ENCODE data around the gene ZSWIM8.
"Not testable (repeated sequence)": the region's sequence is repeated elsewhere in the genome, so short reads cannot be mapped to it uniquely, and the experiment has no call there.

The ZSWIM8 gene

DNA sequence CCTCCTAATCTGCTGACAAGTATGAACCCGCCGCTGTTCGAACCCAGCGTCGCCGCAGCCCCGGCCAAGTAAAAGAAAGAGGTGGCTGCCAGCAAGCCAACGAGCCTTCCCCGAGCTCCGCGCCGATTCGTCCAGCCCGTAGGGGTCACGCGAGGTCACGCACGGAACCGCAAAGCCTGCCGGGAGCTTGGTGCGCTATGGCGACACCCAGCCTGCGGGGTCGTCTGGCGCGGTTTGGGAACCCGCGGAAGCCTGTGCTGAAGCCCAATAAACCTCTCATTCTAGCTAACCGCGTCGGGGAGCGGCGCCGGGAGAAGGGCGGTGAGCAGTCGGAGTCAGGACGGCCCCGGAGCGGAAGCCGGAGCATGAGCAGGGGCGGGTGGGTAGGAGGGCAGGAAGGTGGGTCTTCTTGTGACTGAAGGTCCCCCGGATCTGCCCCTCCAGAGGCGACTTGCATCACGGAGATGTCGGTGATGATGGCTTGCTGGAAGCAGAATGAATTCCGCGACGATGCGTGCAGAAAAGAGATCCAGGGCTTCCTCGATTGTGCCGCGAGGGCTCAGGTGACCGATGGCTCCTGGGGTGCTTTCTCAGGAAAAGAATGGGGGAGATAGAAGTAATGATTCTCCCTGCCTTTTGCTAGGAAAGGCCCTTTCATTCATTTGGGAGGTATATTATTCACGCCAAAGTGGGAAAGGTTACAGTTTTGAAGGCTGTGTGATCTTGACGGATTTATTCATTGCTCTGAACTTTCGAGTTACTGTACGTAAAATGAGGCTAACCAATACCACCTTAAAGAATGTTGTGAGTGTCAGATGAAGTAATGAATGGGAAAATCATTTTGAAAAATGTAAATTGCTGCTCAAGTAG is 3.3 kb upstream of the ZSWIM8 start, which contains the start of gene CHCHD1:
Gene CHCHD1, plus strand, starts transcription at position 170 of the 870 bp plus-strand sequence. Its CDS starts 28 bp downstream, at position 198.
- H3K36me3 ChIP-seq (ENCODE audit: low read depth): peaks cover 43% of the 10 kb centered on the region
- ATAC-seq (ENCODE audit: low read depth): peak; percentile 59
- TF ChIP-seq, protein P1, sequence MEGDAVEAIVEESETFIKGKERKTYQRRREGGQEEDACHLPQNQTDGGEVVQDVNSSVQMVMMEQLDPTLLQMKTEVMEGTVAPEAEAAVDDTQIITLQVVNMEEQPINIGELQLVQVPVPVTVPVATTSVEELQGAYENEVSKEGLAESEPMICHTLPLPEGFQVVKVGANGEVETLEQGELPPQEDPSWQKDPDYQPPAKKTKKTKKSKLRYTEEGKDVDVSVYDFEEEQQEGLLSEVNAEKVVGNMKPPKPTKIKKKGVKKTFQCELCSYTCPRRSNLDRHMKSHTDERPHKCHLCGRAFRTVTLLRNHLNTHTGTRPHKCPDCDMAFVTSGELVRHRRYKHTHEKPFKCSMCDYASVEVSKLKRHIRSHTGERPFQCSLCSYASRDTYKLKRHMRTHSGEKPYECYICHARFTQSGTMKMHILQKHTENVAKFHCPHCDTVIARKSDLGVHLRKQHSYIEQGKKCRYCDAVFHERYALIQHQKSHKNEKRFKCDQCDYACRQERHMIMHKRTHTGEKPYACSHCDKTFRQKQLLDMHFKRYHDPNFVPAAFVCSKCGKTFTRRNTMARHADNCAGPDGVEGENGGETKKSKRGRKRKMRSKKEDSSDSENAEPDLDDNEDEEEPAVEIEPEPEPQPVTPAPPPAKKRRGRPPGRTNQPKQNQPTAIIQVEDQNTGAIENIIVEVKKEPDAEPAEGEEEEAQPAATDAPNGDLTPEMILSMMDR (IDR thresholded peaks at IDR 0.05; ENCODE audit: poor library complexity, severe bottlenecking): no peak
- peak within 1 kb of the TSS; percentile 73 for H3K4me3 ChIP-seq (ENCODE audit: severe bottlenecking)
- H3K4me1 ChIP-seq (ENCODE audit: insufficient read depth, poor library complexity, severe bottlenecking): peaks cover 8% of the 10 kb centered on the region
- no peaks in the 10 kb centered on the region for H3K27me3 ChIP-seq (ENCODE audit: insufficient read depth, poor library complexity, severe bottlenecking)
- H3K9me3 ChIP-seq (ENCODE audit: severe bottlenecking): no peaks in the 10 kb centered on the region
- H3K27ac ChIP-seq (ENCODE audit: poor library complexity, severe bottlenecking): peak within 1 kb of the TSS; percentile 62
- peak; percentile 86 for DNase-seq (ENCODE audit: low spot score)

DNA sequence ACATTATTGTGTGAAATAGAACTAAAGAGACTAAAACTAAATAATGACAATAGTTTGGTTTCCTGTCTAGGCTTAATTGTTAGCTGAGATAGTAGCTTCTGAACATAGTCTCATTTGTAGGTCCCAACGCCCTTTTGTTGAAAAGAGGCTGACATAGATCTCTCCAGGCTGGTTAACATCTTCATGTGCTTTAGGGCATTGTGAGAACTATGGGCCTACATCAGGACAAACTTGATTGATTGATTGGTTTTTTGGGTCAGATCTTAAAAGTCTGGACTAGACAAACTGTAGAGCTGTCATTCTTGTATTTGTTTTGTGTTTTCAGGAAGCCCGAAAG is 2.7 kb upstream of the ZSWIM8 start:
- Histone ChIP-seq H3K36me3 (ENCODE audit: low read depth) (peaks cover 37% of the 10 kb centered on the region), H3K27ac (ENCODE audit: poor library complexity, severe bottlenecking) (peak overlapping the region; percentile 62)

DNA sequence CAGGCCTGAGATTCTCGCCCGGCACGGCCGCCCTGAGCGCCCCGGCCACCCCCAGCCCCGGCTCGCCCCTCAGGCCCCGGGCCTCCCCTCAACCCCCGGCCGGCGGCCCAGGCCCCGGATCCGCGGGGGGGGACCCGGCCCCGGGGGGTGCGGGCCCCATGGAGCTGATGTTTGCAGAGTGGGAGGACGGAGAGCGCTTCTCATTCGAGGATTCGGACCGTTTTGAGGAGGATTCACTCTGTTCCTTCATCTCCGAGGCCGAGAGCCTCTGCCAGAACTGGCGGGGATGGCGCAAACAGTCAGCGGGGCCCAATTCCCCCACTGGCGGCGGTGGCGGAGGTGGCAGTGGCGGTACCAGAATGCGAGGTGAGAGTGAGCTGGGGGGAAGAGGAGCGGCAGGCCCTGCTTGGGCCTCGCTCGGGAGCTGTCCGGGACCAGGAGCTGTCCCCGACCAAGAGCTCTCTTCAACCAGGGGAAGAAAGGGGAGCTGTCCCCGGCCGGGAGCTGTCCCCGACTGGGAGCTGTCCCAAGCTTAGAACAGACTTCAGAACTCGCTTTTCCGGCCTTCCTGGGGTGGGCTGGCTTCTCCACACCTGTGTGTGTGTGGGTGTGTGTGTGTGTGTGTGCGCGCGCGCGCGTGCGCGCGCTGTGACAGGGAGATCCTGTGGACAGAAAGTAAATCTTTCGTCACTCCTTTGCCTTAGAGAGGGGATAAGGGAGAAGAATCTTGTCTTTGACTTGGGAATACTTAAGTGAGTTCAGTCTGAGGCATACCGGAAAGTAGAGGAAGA is 510 bp downstream of the ZSWIM8 start:
- ATAC-seq (ENCODE audit: low read depth) (peak; percentile 1; the same call in 1 of the 3 replicates), DNase-seq (ENCODE audit: low spot score) (no peak)
- Histone ChIP-seq H3K36me3 (ENCODE audit: low read depth) (peaks cover 19% of the 10 kb centered on the region), H3K27me3 (ENCODE audit: insufficient read depth, poor library complexity, severe bottlenecking) (no peaks in the 10 kb centered on the region), H3K27ac (ENCODE audit: poor library complexity, severe bottlenecking) (peak overlapping the region; percentile 48), H3K4me1 (ENCODE audit: insufficient read depth, poor library complexity, severe bottlenecking) (peaks cover 4% of the 10 kb centered on the region), H3K4me3 (ENCODE audit: severe bottlenecking) (peak overlapping the region; percentile 45), H3K9me3 (ENCODE audit: severe bottlenecking) (no peaks in the 10 kb centered on the region)
- TF ChIP-seq, protein P1 (IDR thresholded peaks at IDR 0.05; ENCODE audit: poor library complexity, severe bottlenecking): no peak

More for the DNA sequence above, 2.7 kb upstream of the ZSWIM8 start:
- DNase-seq (ENCODE audit: low spot score) (no peak), ATAC-seq (ENCODE audit: low read depth) (no peak)
- Histone ChIP-seq H3K27me3 (ENCODE audit: insufficient read depth, poor library complexity, severe bottlenecking) (no peaks in the 10 kb centered on the region), H3K4me1 (ENCODE audit: insufficient read depth, poor library complexity, severe bottlenecking) (peaks cover 8% of the 10 kb centered on the region), H3K9me3 (ENCODE audit: severe bottlenecking) (no peaks in the 10 kb centered on the region), H3K4me3 (ENCODE audit: severe bottlenecking) (peak overlapping the region; percentile 73)
- TF ChIP-seq, protein P1 (IDR thresholded peaks at IDR 0.05; ENCODE audit: poor library complexity, severe bottlenecking): no peak

GRCh38 chr10:73786512-73786885 is 1.1 kb downstream of the ZSWIM8 start:
- ATAC-seq (ENCODE audit: low read depth) (no peak), DNase-seq (ENCODE audit: low spot score) (no peak)
- peak overlapping the region; percentile 45 for H3K4me3 ChIP-seq (ENCODE audit: severe bottlenecking)
- peak overlapping the region; percentile 48 for H3K27ac ChIP-seq (ENCODE audit: poor library complexity, severe bottlenecking)
- peaks cover 4% of the 10 kb centered on the region for H3K4me1 ChIP-seq (ENCODE audit: insufficient read depth, poor library complexity, severe bottlenecking)
- H3K27me3 ChIP-seq (ENCODE audit: insufficient read depth, poor library complexity, severe bottlenecking): no peaks in the 10 kb centered on the region
- peaks cover 25% of the 10 kb centered on the region for H3K36me3 ChIP-seq (ENCODE audit: low read depth)
- TF ChIP-seq, protein P1 (IDR thresholded peaks at IDR 0.05; ENCODE audit: poor library complexity, severe bottlenecking): no peak
- no peaks in the 10 kb centered on the region for H3K9me3 ChIP-seq (ENCODE audit: severe bottlenecking)

DNA sequence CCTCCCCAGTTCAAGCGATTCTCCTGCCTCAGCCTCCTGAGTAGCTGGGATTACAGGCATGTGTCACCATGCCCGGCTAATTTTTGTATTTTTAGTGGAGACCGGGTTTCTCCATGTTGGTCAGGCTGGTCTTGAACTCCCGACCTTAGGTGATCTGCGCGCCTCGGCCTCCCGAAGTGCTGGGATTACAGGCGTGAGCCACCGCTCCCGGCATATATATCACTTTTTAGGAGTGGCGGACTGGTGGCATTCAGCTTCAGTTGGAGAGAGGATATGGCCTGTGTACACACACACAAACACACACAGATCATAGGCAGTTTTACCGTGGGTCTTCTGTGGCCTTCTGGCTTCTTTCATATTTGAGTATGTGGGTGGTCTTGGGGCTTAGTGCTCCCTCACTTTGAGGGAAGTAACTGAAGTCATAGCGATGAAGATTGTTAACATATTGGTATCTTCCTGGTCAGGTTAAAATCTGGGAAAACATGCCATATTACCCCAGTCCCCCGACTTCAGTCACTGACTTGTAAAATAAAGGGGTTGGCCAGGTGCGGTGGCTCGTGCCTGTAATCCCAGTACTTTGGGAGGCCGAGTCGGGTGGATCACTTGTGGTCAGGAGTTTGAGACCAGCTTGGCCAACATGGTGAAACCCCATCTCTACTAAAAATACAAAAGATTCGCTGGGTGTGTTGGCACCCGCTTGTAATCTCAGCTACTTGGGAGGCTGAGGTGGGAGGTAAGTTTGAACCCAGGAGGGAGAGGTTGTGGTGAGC is 1.8 kb downstream of the ZSWIM8 start:
- H3K27ac ChIP-seq (ENCODE audit: poor library complexity, severe bottlenecking); H3K4me3 ChIP-seq (ENCODE audit: severe bottlenecking); H3K4me1 ChIP-seq (ENCODE audit: insufficient read depth, poor library complexity, severe bottlenecking); DNase-seq (ENCODE audit: low spot score); H3K9me3 ChIP-seq (ENCODE audit: severe bottlenecking); H3K27me3 ChIP-seq (ENCODE audit: insufficient read depth, poor library complexity, severe bottlenecking); ATAC-seq (ENCODE audit: low read depth): not testable (repeated sequence)
- peaks cover 30% of the 10 kb centered on the region for H3K36me3 ChIP-seq (ENCODE audit: low read depth)
